Choroid plexus epithelial cell (primary cell): ENCODE data around the gene ITGB1BP1.

Experiments used
- DNase-seq: peaks from one replicate; pipeline ENCODE4 v3.0.0-alpha.2; 2010; ENCODE audit warnings: low read depth
- H3K4me3 ChIP-seq: 2 replicates; pipeline ENCODE4 v1.5.1; 2011; ENCODE audit warnings: low read depth, mild to moderate bottlenecking, control low read depth, low read length, moderate library complexity
- CTCF ChIP-seq: conservative IDR thresholded peaks from 2 replicates; pipeline ENCODE4 v1.5.1; 2011; ENCODE audit warnings: low read depth, mild to moderate bottlenecking, control low read depth, inconsistent platforms, low read length, moderate library complexity

The ITGB1BP1 gene

GRCh38 chr2:9385841-9386240 lies 37.5 kb downstream of the ITGB1BP1 start:
- no peak for TF ChIP-seq CTCF
- H3K4me3 ChIP-seq, result no peak overlapping the region
- DNase-seq, result no peak

GRCh38 chr2:9384521-9384920 lies 38.8 kb downstream of the ITGB1BP1 start:
- TF ChIP-seq CTCF, result no peak
- H3K4me3 ChIP-seq, result no peak overlapping the region
- DNase-seq, result no peak

GRCh38 chr2:9382604-9383235 lies 40.6 kb downstream of the ITGB1BP1 start:
- DNase-seq, result peak; percentile 44
- no peak for TF ChIP-seq CTCF
- no peak overlapping the region for H3K4me3 ChIP-seq

- no peak overlapping the region for H3K4me3 ChIP-seq
- DNase-seq, result peak; percentile 91
- no peak for TF ChIP-seq CTCF
Measured at GRCh38 chr2:9380702-9381628, 42.4 kb downstream of the ITGB1BP1 start.

GRCh38 chr2:9379391-9379755 lies 44.0 kb downstream of the ITGB1BP1 start:
- H3K4me3 ChIP-seq, result no peak overlapping the region
- DNase-seq, result no peak

More at GRCh38 chr2:9379391-9379755, 44.0 kb downstream of the ITGB1BP1 start:
- no peak for TF ChIP-seq CTCF
